HG02759 (cell line): Measurements from ENCODE around the gene SIL1.
"Not testable (repeated sequence)": the region's sequence is repeated elsewhere in the genome, so short reads cannot be mapped to it uniquely, and the experiment has no call there.

Experiments
- ATAC-seq: cut with Tn5 transposase; IDR thresholded peaks from one replicate; pipeline ENCODE4 v1.9.1; 2021; ENCODE audit warnings: mild to moderate bottlenecking, moderate library complexity; ENCODE audit not compliant: unreplicated experiment

Gene SIL1

GRCh38 chr5:139076111-139076510, 122.1 kb downstream of the SIL1 start:
- ATAC-seq, result no peak

- ATAC-seq, result no peak
Measured at GRCh38 chr5:139075066-139076050, 122.8 kb downstream of the SIL1 start.

DNA sequence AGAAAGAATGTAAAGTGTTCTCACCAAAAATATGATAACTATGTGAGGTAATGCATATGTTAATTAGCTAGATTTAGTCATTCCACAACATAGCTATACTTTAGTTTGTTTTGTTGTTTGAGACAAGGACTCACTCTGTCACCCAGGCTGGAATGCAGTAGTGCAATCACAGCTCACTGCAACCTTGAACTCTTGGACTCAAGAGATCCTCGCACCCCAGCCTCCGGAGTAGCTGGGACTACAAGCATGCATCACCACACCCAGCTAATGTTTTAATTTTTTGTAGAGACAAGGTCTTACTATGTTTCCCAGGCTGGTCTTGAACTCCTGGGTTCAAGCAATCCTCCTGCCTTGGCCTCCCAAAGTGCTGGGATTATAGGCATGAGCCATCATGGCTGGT, 124.2 kb downstream of the SIL1 start:
- ATAC-seq, result not testable (repeated sequence)

DNA sequence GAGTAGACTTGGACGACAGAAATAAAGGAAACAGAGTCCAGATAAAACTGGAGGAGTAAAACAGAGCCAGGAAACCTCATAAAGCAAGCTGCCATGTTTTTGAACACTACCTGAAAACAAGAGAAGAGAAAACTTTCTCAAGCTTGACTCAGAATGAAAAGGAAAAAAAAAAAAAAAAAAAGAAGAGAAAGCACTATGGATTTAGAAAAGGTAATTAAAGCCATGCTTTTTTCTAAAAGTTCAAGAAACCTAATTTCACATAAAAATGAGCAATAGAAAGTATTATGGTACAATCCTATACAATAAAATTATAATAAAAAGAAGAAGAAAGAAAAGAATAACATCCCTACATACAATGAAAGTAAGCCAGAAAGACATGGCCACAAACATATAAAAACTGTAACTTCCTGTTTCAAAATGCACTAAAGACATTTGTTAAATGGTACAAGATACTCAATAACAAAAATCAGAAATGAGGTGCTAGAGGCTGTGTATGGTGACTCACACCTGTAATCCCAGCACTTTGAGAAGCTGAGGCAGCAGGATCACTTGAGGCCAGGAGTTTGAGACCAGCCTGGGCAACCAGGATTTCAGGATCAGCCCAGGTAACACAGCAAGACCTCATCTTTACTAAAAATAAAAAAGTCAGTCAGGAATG, 129.5 kb downstream of the SIL1 start:
- no peak for ATAC-seq

DNA sequence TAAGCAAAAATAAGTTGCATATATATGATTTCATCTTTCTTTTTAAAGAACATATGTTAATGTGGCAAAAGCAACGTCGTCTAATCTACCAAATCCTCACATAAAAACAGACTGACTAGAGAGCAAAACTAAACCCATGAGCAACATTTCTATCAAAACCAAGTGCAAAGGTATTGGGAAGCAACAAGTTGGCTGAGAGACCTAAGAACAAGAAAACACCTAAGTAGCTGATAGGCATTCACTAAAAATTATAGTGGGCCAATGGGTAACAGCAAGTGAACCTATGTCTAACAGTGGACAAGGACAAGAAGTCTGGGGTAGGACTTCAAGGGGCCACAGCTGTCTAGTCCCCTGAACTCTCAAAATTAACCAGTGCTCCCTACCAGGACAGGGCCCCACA, 130.1 kb downstream of the SIL1 start:
- ATAC-seq, result no peak

DNA sequence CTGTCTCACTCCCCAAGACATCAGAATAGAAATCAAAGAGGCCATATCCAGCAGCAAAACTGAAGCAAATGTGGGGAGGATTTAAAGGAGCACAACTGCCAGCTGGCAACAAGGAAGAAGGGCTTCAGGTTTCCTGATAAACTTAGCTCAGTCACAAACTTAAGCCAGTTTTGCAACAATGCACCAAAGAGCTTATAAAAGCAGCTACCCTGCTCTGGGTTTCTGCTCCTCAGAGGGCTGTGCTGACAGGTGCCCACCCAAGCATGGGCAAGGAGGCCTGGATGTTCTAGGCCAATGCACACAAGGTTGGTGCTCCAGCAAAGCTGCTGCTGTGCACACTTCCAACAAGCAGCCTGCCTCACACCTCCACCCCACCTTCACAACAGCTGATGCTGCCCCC, 132.9 kb downstream of the SIL1 start:
- no peak for ATAC-seq

- no peak for ATAC-seq
Measured at GRCh38 chr5:139064613-139065012, 133.6 kb downstream of the SIL1 start.

DNA sequence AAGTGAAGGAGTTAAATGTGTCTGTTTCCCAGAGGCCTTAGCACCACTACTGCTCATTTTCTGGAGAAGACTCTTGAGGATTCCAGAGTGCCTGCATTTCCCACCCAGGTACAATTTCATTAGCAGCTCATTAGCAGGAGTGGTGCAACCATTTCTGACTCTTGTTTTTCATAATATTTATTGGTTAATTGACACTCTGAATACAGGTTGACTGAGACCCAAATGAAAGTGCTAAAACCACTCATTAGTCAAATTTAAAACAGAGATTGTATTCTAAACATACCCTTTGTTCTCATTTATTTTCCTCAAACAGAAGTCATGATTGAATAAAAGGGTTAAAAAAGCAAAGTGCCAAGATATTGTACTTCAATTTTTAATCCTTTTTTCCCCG, 134.5 kb downstream of the SIL1 start:
- ATAC-seq, result no peak

- ATAC-seq, result no peak
Measured at GRCh38 chr5:139062910-139063663, 135.1 kb downstream of the SIL1 start.

DNA sequence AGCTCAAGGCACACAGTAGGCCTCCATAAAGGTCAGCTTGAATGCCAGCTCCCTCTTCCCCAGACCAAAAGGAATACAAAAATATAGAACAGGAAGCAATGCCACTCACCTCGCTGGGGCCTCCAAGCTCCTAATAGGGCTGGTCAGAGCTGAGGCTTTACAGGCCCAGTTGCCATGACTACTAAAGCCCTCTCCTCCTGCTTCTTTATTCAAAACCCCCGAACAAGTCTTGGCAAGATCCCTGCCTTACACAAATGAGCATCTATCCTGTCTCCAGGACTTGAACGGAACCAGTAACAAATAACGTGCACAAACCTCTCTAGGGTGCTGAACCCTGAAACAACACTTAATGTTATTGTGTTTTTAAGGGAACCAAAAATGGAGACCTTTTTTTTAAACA, 136.3 kb downstream of the SIL1 start:
- no peak for ATAC-seq

GRCh38 chr5:139061274-139061673, 136.9 kb downstream of the SIL1 start:
- ATAC-seq, result no peak

GRCh38 chr5:139058121-139058520, 140.0 kb downstream of the SIL1 start:
- ATAC-seq, result no peak

GRCh38 chr5:139057045-139057939, 140.9 kb downstream of the SIL1 start:
- not testable (repeated sequence) for ATAC-seq

DNA sequence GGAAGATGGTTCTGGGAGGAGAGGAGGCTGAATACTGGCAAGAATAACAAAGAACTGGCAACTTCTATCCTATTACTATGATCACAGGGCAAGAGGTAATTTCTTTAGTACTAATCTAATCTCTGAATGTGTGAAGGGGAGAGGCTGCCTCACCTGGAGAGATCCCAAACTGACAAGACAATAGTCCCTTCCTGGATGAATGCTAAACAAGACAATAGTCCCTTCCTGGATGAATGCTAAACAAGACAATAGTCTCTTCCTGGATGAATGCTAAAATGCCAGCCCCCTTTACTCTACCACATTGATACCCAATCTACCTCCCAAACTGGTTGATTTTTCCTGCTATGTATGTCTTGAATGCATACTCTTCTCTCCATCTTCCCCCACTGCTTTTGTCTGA, 145.2 kb downstream of the SIL1 start:
- no peak for ATAC-seq

DNA sequence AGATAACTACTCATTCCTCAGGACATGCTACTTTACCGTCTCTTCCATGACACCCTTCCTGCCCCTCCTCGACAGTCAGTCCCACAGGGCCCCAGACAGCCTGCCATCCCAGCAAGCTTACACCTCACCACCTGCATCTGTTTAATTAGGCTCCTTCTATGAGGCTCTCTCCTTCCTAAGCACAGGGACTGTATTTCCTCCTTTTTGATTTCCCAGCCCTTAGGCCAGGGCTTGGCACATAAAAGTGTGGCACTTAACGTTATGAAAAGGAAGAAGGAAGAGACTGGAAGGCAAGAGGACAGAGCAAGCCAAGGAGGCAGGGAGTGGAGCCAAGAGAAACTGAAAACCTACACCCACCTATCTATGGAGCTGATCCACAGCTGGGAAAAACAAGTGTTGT, 146.8 kb downstream of the SIL1 start:
- no peak for ATAC-seq

DNA sequence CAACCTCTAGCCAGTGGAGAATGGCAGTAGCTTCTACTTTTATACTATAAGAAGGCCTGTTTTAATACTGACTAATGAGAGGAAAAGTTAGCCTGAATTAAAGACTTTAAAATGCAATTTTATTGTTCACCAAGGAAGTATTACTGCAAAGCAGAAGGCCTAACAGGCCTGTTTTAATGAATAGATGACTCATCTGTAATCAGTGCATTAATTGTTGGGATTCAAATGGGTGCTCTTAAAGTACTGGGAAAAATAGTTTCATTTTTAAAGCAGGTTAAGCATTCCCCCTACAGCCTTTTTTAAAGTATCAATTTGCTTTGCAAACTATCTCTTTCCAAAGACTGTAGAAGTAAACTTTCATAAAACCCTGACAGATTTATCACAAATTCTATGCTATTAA, 147.7 kb downstream of the SIL1 start:
- ATAC-seq, result no peak

DNA sequence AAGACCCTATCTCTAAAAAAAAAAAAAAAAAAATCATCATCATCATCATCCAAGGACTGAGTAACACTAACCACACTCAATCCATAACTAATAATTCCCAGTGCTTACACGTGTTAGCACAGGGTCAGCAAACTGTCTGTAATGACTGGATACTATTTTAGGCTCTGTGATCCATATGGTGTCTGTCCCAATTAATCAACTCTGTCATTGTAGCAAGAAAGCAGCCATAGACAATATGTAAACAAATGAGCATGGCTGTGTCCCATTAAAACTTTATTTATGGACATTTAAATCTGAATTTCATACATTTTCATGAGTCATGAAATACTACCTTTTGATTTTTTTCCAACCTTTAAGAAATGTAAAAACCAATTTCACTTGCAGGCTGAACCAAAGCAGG, 148.4 kb downstream of the SIL1 start:
- no peak for ATAC-seq

GRCh38 chr5:139046551-139046950, 151.6 kb downstream of the SIL1 start:
- no peak for ATAC-seq

- ATAC-seq, result no peak
Measured at GRCh38 chr5:139043157-139043905, 154.8 kb downstream of the SIL1 start.

DNA sequence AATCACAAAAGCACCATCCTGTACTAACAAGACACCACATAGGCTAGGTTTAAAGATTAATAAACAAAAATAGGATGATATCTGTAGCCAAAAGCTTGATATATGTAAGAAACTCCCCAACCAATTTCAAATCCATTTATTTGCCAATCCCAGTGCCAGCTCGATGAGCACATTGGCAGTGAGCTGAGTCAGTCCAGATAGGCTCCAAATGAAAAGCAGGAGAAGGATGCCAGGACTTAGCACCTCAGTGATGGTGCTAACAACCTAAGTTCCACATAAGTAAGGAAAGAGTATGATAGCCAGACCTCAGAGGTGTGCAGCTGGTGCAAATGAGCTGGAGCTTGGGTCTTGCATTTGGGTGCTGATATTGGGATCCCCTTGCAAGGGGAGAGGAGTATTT, 158.1 kb downstream of the SIL1 start:
- no peak for ATAC-seq
